HepG2 (cell line): ENCODE data around the gene CD2AP. TPM values are rescaled to one million over a fixed set of nuclear protein-coding genes. Genes with fewer than 3 reads are reported as not detected.

Experiments
- CCAR2 ChIP-seq: fragments of 200-400 bp; formaldehyde crosslinking; optimal IDR thresholded peaks from 2 replicates; pipeline ENCODE3; 2018; ENCODE audit warnings: low read depth, mild to moderate bottlenecking, low read length, moderate library complexity
- FIP1L1 ChIP-seq: fragments of 200-400 bp; formaldehyde crosslinking; IDR thresholded peaks from 2 replicates; pipeline ENCODE4 v1.6.1; 2018; ENCODE audit warnings: low read depth, mild to moderate bottlenecking, low read length, moderate library complexity, borderline replicate concordance; ENCODE audit not compliant: insufficient read depth
- FOXO1 ChIP-seq: sonication (generic); formaldehyde crosslinking; IDR thresholded peaks from 2 replicates; pipeline ENCODE4 v1.4.0; 2020; ENCODE audit warnings: missing genetic modification reagents
- JUNB ChIP-seq: sonication (generic); formaldehyde crosslinking; IDR thresholded peaks from 2 replicates; pipeline ENCODE4 v1.8.0; 2022; ENCODE audit warnings: missing genetic modification reagents, mild to moderate bottlenecking, borderline replicate concordance
- KAT2B ChIP-seq: fragments of 150-350 bp; IDR thresholded peaks from 2 replicates; pipeline ENCODE4 v1.6.1; 2014; ENCODE audit warnings: low read depth, low read length, borderline replicate concordance
- KDM6A ChIP-seq: IDR thresholded peaks from 2 replicates; pipeline ENCODE4 v1.6.1; 2016; ENCODE audit warnings: low read depth
- MIXL1 ChIP-seq: IDR thresholded peaks from 2 replicates; pipeline ENCODE4 v1.6.1; 2016
- RXRB ChIP-seq: IDR thresholded peaks from 2 replicates; pipeline ENCODE4 v1.6.1; 2016; ENCODE audit warnings: borderline replicate concordance, missing genetic modification reagents, missing compliant biosample characterization
- SETDB1 ChIP-seq: sonication (generic); formaldehyde crosslinking; IDR thresholded peaks from 2 replicates; pipeline ENCODE4 v1.5.1; 2020; ENCODE audit warnings: missing genetic modification reagents, mild to moderate bottlenecking, borderline replicate concordance
- TAF1 ChIP-seq: sonication (generic); formaldehyde crosslinking; IDR thresholded peaks from 2 replicates; pipeline ENCODE4 v1.4.0; 2020; ENCODE audit warnings: missing genetic modification reagents
- THRA ChIP-seq: sonication (generic); formaldehyde crosslinking; IDR thresholded peaks from 2 replicates; pipeline ENCODE4 v1.4.0; 2020; ENCODE audit warnings: missing genetic modification reagents, borderline replicate concordance
- ZNF253 ChIP-seq: sonication (generic); formaldehyde crosslinking; IDR thresholded peaks from 2 replicates; pipeline ENCODE4 v1.8.0; 2022; ENCODE audit warnings: mild to moderate bottlenecking, missing genetic modification reagents, borderline replicate concordance
- ZNF329 ChIP-seq: sonication (generic); formaldehyde crosslinking; IDR thresholded peaks from 2 replicates; pipeline ENCODE4 v1.9.0; 2021; ENCODE audit warnings: low read depth, mild to moderate bottlenecking, missing genetic modification reagents
- ZNF431 ChIP-seq: sonication (generic); formaldehyde crosslinking; IDR thresholded peaks from 2 replicates; pipeline ENCODE4 v1.9.0; 2022; ENCODE audit warnings: missing genetic modification reagents, low read depth, mild to moderate bottlenecking, borderline replicate concordance
- ZNF451 ChIP-seq: sonication (generic); formaldehyde crosslinking; IDR thresholded peaks from 2 replicates; pipeline ENCODE4 v1.5.0; 2020; ENCODE audit warnings: mild to moderate bottlenecking, missing genetic modification reagents
- ZNF547 ChIP-seq: sonication (generic); formaldehyde crosslinking; IDR thresholded peaks from 2 replicates; pipeline ENCODE4 v1.5.1; 2020; ENCODE audit warnings: mild to moderate bottlenecking, missing genetic modification reagents
- ZNF552 ChIP-seq: sonication (generic); formaldehyde crosslinking; IDR thresholded peaks from 2 replicates; pipeline ENCODE4 v1.9.0; 2022; ENCODE audit warnings: missing genetic modification reagents, mild to moderate bottlenecking, borderline replicate concordance
- ZNF780A ChIP-seq: sonication (generic); formaldehyde crosslinking; IDR thresholded peaks from 2 replicates; pipeline ENCODE4 v1.8.0; 2022; ENCODE audit warnings: mild to moderate bottlenecking, missing genetic modification reagents, moderate library complexity
- ZNF792 ChIP-seq: IDR thresholded peaks from 2 replicates; pipeline ENCODE4 v1.6.1; 2016
- polyA plus RNA-seq, 8 experiments: library from polyadenylated mRNA; depleted of rRNA in 3 of 8; stranded (reverse) in 7 of 8; unstranded in 1 of 8; fragments of >200 nt; fragmentation: Illumina TruSeq in 4 of 8; extraction: Trizol in 4 of 8; gene quantifications; 2 replicates each; pipeline versions ENCODE4 v1.2.1 to v1.2.3, GENCODE V29; 2011 to 2016; ENCODE audit warnings: low read depth in 4 of 8, missing spikeins in 1 of 8, mixed read lengths in 1 of 8; ENCODE audit not compliant: insufficient read depth in 1 of 8
- total RNA-seq, 5 experiments: library from RNA; depleted of rRNA; stranded (reverse); fragments of >200 nt; fragmentation: Illumina TruSeq; extraction: Trizol; gene quantifications; 2 replicates each; pipeline ENCODE4 v1.2.3, GENCODE V29; 2016; ENCODE audit warnings: low read depth in 1 of 5
- TF ChIP-seq, protein P1 (sequence below): sonication (generic); formaldehyde crosslinking; IDR thresholded peaks from 2 replicates; pipeline ENCODE4 v1.4.0; 2020; ENCODE audit warnings: missing genetic modification reagents, mild to moderate bottlenecking, borderline replicate concordance
- TF ChIP-seq, protein P2 (sequence below): IDR thresholded peaks from 2 replicates; pipeline ENCODE4 v1.6.1; 2016; ENCODE audit warnings: mild to moderate bottlenecking, missing biosample characterization, missing genetic modification reagents
- TF ChIP-seq, protein P3 (sequence below): sonication (generic); formaldehyde crosslinking; IDR thresholded peaks from 2 replicates; pipeline ENCODE4 v1.4.0; 2020; ENCODE audit warnings: missing genetic modification reagents
- TF ChIP-seq, protein P4 (sequence below): sonication (generic); formaldehyde crosslinking; IDR thresholded peaks from 2 replicates; pipeline ENCODE4 v1.8.0; 2023; ENCODE audit warnings: mild to moderate bottlenecking, missing genetic modification reagents

Gene CD2AP
- total and polyA plus RNA-seq, 2 of the 13 experiments (the other 11 are each of a cell fraction or from before 2014, with no cell fraction given): 8.6 to 31.9 TPM

DNA sequence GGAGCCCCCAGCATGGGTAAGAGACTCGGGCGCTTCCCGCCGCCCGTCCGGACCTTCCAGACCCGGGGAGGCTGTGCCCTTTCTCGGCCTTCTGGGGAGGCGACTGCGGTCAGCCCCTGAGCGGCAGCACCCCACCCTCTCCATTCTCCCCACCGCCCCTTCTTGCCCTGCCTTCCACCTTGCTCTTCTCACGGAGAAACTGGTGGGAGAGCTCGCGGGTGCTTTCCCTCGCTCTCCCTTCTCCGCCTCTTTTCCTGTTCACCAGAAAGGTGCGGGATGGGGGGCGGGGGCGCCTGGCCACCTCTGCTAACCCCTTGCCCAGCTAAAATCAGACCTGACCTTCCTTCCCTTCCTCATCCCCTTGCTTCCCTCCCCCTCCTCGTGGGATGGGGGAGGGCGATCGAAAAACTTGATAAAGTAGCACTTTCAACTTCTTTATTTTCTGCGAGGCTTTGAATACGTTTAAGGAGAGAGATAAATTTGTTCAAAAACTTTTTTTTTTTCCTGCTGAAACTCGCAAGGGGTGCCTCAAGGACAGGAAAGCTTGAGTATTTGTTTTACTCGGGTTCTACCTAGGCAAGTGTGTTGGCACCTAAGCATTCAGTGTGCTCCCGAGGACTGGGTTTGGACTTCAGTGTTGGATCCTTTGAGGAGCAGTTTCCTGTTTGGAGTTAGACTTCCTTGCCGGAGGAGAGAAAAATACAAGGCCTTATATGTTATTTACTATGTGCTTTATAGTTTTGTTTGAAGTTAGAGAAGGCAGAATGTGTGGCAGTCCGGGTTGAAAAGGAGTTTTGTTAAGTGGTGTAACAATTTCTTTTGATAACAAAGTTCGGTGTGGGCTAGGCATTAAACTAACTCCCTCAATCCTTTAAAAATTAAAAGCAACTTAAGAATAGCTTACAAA lies 897 bp downstream of the CD2AP start (continued):
- TF ChIP-seq, protein P1, sequence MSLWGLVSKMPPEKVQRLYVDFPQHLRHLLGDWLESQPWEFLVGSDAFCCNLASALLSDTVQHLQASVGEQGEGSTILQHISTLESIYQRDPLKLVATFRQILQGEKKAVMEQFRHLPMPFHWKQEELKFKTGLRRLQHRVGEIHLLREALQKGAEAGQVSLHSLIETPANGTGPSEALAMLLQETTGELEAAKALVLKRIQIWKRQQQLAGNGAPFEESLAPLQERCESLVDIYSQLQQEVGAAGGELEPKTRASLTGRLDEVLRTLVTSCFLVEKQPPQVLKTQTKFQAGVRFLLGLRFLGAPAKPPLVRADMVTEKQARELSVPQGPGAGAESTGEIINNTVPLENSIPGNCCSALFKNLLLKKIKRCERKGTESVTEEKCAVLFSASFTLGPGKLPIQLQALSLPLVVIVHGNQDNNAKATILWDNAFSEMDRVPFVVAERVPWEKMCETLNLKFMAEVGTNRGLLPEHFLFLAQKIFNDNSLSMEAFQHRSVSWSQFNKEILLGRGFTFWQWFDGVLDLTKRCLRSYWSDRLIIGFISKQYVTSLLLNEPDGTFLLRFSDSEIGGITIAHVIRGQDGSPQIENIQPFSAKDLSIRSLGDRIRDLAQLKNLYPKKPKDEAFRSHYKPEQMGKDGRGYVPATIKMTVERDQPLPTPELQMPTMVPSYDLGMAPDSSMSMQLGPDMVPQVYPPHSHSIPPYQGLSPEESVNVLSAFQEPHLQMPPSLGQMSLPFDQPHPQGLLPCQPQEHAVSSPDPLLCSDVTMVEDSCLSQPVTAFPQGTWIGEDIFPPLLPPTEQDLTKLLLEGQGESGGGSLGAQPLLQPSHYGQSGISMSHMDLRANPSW (CRISPR knock-in tag): no peak
- no peak for TF ChIP-seq JUNB (CRISPR knock-in tag)
- TF ChIP-seq FIP1L1: no peak
- TF ChIP-seq FOXO1 (CRISPR knock-in tag): no peak; the same call in 1 of the 2 replicates
- TF ChIP-seq ZNF780A (CRISPR knock-in tag): no peak
- 0 out of 2 replicates have a peak, but pooled peaks have one; percentile 4 for TF ChIP-seq RXRB
- TF ChIP-seq, protein P2, sequence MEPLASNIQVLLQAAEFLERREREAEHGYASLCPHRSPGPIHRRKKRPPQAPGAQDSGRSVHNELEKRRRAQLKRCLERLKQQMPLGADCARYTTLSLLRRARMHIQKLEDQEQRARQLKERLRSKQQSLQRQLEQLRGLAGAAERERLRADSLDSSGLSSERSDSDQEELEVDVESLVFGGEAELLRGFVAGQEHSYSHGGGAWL (CRISPR knock-in tag): 0 out of 2 replicates have a peak, but pooled peaks have one; percentile 16
- no peak for TF ChIP-seq ZNF547 (CRISPR knock-in tag)
- TF ChIP-seq ZNF552 (CRISPR knock-in tag): no peak
- TF ChIP-seq SETDB1 (CRISPR knock-in tag): no peak
- TF ChIP-seq ZNF431: no peak
- no peak; the same call in 1 of the 2 replicates for TF ChIP-seq ZNF451 (CRISPR knock-in tag)
- TF ChIP-seq CCAR2: no peak
- TF ChIP-seq THRA (CRISPR knock-in tag): no peak; the same call in 1 of the 2 replicates
- TF ChIP-seq, protein P3, sequence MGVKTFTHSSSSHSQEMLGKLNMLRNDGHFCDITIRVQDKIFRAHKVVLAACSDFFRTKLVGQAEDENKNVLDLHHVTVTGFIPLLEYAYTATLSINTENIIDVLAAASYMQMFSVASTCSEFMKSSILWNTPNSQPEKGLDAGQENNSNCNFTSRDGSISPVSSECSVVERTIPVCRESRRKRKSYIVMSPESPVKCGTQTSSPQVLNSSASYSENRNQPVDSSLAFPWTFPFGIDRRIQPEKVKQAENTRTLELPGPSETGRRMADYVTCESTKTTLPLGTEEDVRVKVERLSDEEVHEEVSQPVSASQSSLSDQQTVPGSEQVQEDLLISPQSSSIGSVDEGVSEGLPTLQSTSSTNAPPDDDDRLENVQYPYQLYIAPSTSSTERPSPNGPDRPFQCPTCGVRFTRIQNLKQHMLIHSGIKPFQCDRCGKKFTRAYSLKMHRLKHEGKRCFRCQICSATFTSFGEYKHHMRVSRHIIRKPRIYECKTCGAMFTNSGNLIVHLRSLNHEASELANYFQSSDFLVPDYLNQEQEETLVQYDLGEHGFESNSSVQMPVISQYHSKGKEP (CRISPR knock-in tag): no peak
- TF ChIP-seq ZNF329 (CRISPR knock-in tag): no peak
- TF ChIP-seq KAT2B: no peak
- TF ChIP-seq KDM6A (CRISPR knock-in tag): no peak
- no peak for TF ChIP-seq ZNF792
- TF ChIP-seq MIXL1 (CRISPR knock-in tag): no peak
- no peak for TF ChIP-seq ZNF253 (CRISPR knock-in tag)
- no peak for TF ChIP-seq TAF1
- TF ChIP-seq, protein P4, sequence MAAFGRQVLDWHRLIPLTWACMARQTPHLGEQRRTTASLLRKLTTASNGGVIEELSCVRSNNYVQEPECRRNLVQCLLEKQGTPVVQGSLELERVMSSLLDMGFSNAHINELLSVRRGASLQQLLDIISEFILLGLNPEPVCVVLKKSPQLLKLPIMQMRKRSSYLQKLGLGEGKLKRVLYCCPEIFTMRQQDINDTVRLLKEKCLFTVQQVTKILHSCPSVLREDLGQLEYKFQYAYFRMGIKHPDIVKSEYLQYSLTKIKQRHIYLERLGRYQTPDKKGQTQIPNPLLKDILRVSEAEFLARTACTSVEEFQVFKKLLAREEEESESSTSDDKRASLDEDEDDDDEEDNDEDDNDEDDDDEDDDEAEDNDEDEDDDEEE (CRISPR knock-in tag): no peak
